Right lobe of liver (tissue), 4 donors: ENCODE results near the gene FHIT.

Source experiments
- CTCF ChIP-seq, 4 donors: fragments of 200-600 bp in 3 of 4; fragments of 450-650 bp in 1 of 4; IDR thresholded peaks; one replicate each; pipeline versions ENCODE4 v1.5.1 to v1.8.0; 2016 to 2022; ENCODE audit warnings: antibody characterized with exemption in 4 of 4, mild to moderate bottlenecking in 2 of 4
- POLR2A ChIP-seq: fragments of 450-650 bp; IDR thresholded peaks from one replicate; pipeline ENCODE4 v1.6.1; 2017; ENCODE audit warnings: antibody characterized with exemption, mild to moderate bottlenecking
- donor health status: DM: no; HTN: no; CAD: no.
- donor health status: DM: no; HTN: no; CAD: no.
- donor health status: DM: no; HTN: yes; CAD: no.

DNA sequence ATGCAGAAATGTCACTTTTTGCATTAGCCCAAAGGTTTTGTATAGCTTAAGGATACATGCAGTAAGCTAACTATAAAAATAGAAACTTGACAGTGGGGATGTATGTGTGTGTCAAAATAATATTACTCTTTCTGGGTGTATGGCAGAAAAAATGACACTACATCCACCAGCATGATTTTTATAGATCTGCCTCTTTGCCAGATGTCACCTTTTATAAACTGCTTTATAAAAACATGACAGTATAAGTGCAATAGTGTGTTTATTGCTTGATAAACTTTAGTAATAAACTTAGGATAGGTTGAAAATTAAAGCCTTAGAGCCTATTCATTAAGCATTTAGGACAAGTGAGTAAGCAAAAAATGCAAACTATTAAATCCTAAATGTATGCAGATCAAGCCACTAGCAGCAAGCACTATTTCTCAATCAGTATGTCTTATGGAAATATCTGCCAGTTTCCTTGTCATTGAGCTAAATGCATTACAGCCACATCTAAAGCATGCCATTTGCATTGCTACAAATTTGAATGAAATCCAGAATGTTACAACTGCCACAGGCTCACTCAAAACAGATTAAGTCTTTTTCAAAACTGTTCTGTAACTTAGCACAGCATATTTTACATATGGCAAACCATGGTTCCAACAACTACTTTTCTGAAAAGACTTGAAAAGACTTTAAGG, 935.0 kb downstream of the FHIT start:
- TF ChIP-seq CTCF (IDR thresholded peaks at IDR 0.05) (no peak), POLR2A (no peak)
